GM19324 (cell line): ENCODE measurements around the gene ICAM1.

Experiments
- ATAC-seq: cut with Tn5 transposase; IDR thresholded peaks from one replicate; pipeline ENCODE4 v1.9.1; 2021; ENCODE audit warnings: mild to moderate bottlenecking, moderate library complexity; ENCODE audit not compliant: unreplicated experiment, low FRiP score

Gene ICAM1

GRCh38 chr19:10318807-10319682 is 48.1 kb downstream of the ICAM1 start:
- ATAC-seq, result no peak

GRCh38 chr19:10320602-10321416 is 49.9 kb downstream of the ICAM1 start:
- no peak for ATAC-seq

GRCh38 chr19:10321417-10321797 is 50.5 kb downstream of the ICAM1 start:
- no peak for ATAC-seq

GRCh38 chr19:10321874-10322835 is 51.2 kb downstream of the ICAM1 start:
- ATAC-seq, result no peak

GRCh38 chr19:10325732-10326131 is 54.8 kb downstream of the ICAM1 start:
- ATAC-seq, result no peak

GRCh38 chr19:10327793-10328192 is 56.9 kb downstream of the ICAM1 start:
- ATAC-seq, result no peak

GRCh38 chr19:10328558-10329429 is 57.9 kb downstream of the ICAM1 start:
- ATAC-seq, result no peak

GRCh38 chr19:10329555-10329954 is 58.6 kb downstream of the ICAM1 start:
- no peak for ATAC-seq

GRCh38 chr19:10332158-10332964 is 61.4 kb downstream of the ICAM1 start:
- no peak for ATAC-seq

- ATAC-seq, result peak; percentile 89
Measured at GRCh38 chr19:10332965-10333757, 62.2 kb downstream of the ICAM1 start, which contains the start of gene RAVER1. RAVER1 (minus strand) TSS chr19:10333529; CDS start chr19:10333507, 22 bp downstream.

- ATAC-seq, result no peak
Measured at GRCh38 chr19:10333758-10334587, 63.1 kb downstream of the ICAM1 start.

- ATAC-seq, result no peak
Measured at GRCh38 chr19:10334588-10335351, 63.9 kb downstream of the ICAM1 start.

GRCh38 chr19:10335352-10335985 is 64.5 kb downstream of the ICAM1 start:
- no peak for ATAC-seq
